Stimulated activated CD4-positive, alpha-beta T cell treated with anti-CD3 and anti-CD28 coated beads, Interleukin-1b, Interleukin-23, amount 100 ng/mL, for 1 hour (primary cell): Measurements from ENCODE around the gene CYP27A1.
"Not testable (repeated sequence)": the region's sequence is repeated elsewhere in the genome, so short reads cannot be mapped to it uniquely, and the experiment has no call there.

Experiments
- DNase-seq, 2 donors: peaks; one replicate each; pipeline ENCODE4 v3.0.0-alpha.2; 2020; ENCODE audit warnings: low read depth in 2 of 2

The CYP27A1 gene

DNA sequence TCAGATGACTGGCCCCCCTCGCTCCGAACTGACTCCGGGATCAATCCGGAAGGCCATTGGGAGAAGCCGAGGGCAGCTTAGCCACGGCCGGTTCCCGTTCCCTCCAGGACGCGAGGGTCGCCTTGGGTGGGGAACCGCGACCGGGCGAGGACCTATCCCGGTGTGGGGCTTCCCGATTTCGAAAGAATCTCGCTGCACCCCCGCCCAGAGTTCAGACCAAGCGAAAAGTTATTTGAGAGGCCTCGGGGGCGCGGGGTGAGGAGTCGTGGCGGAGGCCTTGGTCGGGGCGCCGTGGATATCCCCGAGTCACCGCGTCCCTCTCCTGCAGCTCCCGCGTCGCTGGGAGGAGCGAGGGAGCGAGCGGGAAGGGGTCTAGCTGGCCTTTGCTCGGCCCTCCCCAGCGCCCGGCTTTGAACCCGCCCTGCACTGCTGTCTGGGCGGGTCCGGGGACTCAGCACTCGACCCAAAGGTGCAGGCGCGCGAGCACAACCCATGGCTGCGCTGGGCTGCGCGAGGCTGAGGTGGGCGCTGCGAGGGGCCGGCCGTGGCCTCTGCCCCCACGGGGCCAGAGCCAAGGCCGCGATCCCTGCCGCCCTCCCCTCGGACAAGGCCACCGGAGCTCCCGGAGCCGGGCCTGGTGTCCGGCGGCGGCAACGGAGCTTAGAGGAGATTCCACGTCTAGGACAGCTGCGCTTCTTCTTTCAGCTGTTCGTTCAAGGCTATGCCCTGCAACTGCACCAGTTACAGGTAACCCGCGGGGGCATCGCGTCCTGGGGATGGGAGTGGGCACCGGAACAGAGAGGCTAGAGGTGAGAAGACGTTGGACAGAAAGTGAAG is at the start of gene CYP27A1:
CYP27A1 (plus strand) TSS at position 457 of the 837 bp plus-strand sequence; CDS start at position 493, 36 bp downstream.
- no peak for DNase-seq

DNA sequence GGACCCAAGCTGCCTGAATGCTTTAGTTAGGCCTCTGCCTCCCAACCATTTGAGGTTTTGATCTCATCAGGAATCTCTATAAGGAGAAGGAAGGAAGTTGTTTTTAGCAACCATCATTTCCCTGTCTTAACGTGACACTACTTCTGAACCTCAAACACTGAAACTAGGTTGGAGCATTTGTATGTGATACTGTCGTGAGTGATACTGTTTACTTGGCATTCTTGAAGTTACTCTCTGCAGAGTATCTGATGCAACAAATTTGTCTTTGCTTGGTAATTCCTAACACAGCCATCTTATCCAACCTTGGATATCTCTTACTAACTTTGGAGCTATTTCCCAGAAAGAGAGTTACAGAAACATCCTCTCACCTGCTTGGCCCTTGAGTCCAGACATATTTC is 49.2 kb upstream of the CYP27A1 start:
- DNase-seq = no peak

DNA sequence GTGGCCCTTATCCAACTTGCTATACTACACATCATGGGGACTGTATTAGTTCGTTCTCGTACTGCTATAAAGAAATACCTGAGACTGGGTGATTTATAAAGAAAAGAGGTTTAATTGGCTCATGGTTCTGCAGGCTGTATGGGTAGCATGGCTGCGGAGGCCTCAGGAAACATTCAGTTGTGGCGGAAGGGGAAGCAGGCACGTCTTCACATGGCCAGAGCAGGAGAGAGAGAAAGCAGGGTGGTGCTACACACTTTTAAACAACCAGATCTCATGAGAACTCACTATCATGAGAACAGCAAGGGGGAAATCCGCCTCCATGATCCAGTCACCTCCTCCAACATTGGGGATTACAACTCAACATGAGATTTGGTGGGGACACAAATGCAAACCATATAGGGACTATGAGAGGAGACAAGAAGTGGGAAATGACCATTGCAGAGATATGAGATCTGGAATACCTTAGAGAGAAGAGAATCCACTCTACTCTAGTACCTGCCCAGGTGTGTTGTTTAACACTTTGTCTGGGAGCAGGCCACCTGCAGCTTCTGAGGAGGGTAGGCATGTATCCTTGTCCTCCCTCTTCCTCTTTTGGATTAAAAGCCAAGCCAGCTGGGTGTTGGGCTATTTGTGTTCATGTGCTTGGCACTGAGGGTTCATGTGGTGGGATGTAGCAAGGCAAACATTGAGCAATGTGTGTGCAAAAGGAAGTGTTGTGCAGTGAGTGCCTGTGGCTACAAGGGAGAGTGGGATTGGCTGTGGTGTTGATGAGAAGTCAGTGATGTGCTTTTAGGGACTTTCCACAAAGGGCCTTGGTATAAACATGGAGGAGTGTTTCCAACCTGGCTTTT is 48.6 kb upstream of the CYP27A1 start:
- no peak for DNase-seq

DNA sequence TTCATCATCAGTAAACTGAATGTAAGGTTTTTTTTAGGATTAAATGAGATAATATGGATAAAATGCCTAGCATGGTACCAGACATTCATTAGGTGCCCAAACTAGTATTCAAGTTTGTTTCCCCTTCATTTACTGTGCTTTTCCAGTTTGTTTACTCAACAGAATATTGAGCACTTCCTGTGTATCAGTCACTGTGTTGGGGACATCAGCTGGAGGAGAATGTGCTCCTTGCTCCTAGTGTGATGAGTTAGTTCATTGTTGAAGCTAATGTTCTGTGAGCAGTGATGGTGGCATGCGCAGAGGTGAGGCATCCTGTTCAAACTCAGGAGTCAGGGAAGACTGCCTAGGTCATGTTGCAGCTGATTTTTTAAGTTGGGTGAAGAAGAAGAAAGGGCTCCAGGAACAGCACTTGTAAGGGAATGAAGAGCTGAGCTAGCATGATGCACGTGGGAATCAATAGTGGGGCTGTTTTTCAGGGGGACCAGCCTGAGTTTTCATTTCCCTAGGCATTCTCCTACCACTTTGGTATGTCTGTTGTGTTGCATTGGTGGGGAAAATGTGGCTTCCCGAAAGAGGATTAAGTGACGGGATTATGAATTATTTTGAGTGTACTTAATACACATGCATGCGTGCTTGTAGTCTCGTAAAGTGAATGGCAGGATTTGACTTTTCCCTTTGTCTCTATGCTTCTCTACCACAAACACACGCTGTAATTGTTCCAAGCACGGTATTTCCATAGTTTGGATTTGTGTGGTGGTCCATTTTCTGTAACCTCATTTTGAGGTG is 47.6 kb upstream of the CYP27A1 start:
- no peak for DNase-seq

DNA sequence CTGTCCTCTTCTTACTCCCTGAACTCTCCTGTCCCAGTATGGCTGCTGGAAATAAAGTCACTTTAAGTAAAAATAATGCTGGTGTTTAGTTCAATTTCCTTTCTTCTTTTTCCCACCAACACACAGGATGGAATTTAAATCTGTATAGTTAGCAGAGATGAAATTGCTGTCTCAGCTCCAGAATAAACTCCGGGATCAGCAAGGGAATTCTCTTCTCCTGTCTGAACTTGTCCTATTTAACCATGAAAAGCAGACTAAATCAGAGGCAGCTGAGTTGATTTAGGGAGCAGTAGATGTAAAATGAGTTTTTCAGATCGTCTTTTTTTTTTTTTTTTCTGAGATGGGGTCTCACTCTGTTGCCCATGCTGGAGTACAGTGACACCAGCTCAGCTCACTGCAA is 45.4 kb upstream of the CYP27A1 start:
- no peak for DNase-seq

DNA sequence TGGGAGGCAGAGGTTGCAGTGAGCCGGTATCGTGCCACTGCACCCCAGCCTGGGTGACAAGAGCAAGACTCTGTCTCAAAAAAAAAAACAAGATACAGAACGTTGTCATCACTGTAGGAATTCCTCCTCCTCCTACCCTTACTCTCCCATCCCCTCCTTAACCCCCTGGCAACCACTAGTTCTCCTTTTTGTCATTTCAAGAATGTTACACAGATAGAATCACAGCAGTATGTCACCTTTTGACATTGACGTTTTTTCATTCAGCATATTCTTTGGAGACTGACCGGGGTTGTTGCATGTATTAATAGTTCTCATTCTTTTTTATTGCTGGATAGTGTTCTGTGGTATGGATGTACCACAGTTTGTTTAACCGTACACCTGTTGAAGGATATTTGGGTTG is 38.9 kb upstream of the CYP27A1 start:
- no peak for DNase-seq

DNA sequence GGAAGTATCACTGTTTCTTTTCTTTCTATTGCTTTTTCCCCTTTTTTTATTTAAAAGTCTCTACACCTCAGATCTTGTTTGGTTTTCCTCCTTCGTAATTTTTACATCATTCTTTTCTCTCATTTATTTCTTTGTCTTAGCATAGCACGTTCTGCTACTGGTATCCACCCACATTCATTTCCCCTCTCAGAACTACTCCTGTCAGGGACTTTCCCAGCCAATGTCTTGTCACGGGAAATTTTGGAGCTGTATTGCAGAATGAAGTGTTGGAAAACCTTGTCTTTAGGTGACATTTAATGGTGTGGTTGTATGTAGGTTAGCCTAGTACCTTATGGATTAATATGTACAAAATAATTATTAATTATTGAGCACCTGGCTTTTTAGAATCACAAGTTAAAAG is 37.3 kb upstream of the CYP27A1 start:
- DNase-seq = no peak

DNA sequence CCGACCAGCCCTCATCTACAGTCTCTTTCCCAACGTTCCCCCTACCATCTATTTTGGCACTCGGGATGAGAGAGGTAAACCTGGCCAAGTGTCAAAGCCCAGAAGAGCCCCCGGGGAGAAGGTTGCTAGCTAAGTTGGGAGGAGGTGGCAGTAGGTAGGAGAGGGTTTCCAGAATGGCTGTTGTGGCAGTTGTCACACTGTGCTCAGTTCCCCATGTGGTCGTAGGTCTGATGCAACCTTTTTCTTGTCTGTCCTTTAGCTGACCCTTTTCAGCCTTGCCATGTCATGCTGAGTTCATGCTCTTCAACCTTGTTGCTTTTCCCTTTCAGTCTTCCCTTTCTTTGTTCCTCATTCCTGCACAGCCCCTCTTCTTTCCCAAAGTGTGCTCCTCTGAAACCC is 36.8 kb upstream of the CYP27A1 start:
- no peak for DNase-seq

DNA sequence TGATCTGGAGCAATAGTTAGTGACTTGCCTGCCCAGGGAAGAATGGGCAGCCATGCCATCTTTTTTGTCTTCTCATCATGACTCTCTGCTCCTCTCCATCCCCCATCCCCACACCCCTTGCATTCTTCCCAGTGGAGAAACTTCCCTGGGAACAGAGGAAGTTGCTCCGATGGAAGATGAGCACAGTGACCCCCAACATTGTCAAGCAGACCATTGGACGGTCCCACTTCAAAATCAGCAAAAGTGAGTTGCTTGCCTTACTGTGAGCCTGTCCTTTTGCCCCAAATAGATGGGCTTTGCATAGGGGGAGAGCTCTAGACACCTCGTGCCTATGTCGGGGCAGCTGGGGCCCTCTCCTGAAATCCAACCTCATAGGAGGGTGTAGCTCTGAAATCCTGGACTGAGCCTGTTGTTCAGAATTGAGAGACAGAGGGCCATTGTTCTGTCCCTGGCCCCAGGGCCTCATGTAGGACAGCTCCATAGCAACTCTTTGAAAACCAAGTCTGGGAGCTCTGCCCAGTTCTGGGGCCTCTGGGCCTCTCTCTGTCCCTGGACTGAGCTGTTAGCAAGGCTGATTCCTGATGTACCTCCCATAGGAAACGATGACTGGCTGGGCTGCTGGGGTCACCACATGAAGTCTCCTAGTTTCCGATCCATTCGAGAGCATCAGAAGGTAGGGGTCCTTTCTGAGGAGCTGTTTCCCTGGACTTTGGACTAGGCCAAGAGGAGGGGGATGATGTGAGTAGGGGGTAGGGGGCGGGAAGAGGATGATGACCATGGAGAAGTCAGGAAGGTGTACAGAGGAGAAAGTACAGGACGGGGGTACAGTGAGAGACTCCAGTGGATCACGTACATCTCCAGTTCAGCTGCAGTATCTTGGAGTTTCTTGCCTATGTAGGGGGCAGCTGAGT is 36.1 kb upstream of the CYP27A1 start:
- no peak for DNase-seq

DNA sequence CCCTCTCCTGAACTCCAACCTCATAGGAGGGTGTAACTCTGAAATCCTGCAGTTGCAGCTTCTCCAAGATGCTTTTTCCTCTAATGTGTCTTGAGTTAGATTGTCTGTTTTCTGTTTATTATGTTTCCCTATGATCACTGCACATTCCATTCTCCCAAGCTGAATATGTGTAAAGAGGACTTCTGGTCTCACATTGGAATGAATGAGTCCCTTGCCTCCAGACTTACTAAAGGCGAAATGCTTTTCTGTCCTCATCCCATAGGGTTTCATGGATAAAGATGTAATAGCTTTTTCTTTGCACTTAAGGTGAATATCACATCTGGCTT is 35.5 kb upstream of the CYP27A1 start:
- DNase-seq = no peak

DNA sequence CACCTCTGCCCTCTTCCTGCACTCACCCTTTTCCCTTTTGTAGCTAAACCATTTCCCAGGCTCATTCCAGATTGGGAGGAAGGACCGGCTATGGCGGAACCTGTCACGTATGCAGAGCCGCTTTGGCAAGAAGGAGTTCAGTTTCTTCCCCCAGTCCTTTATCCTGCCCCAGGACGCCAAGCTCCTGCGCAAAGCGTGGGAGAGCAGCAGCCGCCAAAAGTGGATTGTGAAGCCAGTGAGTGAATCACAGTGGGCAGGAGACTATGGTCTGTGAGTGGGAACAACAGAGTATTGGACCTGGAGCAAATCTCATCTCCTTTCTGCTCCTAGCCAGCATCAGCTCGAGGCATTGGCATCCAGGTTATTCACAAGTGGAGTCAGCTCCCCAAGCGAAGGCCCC is 35.0 kb upstream of the CYP27A1 start:
- no peak for DNase-seq

DNA sequence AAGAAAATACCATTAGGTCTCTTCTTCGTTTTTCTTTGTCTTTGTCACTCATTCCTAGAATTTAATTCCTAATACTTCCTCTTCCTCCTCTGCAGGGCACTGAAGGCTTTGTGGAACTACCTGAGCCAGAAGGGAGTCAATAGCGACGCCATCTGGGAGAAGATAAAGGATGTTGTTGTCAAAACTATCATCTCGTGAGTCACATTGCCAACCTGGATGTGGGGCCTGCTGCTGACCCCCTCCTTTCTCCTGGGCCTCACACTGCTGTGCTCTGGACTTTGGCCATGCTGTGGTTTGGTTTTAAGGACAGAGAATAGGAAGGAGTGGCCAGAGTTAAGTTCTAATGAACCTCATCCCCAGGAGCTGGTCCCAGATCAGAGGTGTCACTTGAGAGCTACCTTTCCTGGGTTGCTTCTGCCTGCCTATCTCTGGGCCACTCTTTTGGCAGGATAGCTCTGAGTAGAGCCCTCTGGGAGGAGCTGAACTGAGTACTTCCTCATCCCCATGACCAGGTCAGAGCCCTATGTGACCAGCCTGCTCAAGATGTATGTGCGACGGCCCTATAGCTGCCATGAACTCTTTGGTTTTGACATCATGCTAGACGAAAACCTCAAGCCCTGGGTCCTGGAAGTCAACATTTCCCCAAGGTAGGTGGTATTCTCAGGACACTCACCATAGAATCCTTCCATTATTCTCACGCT is 33.1 kb upstream of the CYP27A1 start:
- no peak for DNase-seq

DNA sequence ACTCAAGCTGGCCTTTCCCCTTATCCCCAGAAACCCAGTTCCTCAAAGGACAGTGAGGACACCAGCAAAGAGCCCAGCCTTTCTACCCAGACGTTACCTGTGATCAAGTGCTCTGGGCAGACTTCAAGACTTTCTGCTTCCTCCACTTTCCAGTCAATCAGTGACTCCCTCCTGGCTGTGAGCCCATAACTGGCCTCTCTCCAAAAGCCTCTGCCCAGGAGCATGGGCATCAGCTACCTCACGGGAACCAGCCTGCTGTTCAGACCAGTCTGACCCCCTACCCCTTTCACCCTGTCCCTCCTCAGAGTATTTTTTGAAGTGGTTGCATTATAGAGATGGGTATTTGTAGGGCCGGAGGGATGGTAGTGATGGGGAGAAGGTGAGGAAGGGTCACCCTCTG is 27.7 kb upstream of the CYP27A1 start:
- no peak for DNase-seq

DNA sequence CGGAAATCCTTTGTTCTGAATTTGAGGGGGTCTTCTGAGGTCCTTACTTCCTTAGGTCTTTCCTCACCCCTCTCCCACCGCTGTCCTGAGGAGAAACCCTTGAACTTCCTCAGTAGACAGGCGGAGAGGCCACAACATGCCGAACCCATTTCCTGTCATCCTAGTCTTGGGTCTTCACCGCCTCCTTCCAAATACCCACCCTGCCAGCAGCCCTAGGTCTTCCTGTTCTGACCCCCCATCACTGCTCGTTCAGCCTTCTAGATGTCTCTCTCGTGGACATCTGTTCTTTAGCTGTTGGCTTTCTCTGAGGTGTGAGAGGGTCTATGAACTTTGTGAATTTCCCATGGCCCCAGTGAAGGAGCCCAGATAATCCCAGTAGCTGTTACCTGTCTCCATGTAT is 27.2 kb upstream of the CYP27A1 start:
- DNase-seq = no peak

DNA sequence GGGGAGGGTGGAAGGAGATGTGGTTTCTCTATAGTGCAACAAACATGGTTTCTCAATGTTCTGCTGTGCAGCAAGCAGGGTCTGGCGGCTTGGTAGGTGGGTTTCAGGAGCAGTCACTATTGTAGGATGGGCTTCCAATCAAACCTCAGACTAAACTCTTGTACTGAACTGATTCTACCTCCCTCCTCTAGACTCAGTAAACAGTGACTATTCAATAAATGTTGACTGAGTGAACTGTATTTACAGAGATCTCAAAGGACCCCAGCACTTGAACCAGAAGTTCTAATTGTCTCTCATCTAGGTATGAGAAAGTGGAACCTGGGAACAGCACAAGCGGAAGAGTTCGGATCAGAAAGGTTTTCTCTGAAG is 26.8 kb upstream of the CYP27A1 start:
- DNase-seq = no peak

DNA sequence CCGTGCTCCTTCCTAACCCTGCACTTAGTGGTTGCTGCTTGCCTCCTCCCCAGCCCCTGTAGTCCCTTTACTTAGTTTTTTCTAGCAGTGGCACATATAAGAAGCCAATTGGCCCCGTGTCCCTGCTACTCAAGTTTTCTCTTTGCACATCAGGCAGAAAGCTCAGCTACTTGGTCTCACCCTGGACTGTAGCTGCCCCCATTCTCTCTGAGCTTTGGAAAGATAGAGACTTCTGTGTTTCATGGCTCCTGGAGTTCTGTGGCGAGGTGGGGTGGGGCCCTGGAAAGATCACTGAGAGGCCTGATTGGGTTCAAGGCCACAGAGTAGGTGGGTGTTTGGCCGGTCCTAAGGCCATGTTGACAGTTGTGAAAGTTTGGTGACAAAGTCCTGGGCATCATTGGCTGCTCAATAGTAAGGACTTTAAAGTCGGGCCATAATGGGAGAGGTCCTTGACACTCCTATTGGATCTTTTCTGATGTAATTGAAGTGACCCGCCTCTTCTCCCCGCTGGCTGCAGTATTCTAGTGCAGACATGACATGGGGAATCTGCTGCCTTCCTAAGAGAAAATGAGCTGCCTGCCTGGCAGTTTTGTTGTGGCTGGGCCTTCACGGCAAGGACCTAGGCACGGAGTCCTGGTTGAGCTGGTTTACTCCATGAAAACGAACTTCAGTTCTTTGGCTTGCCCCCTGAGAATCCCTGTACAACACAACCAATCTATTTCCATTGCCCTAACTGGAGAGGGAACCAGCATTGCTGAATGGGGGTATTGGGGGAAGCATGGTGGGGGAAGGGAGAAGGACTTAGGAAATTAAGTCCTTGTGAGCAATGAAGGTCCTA is 26.2 kb upstream of the CYP27A1 start:
- DNase-seq = no peak

DNA sequence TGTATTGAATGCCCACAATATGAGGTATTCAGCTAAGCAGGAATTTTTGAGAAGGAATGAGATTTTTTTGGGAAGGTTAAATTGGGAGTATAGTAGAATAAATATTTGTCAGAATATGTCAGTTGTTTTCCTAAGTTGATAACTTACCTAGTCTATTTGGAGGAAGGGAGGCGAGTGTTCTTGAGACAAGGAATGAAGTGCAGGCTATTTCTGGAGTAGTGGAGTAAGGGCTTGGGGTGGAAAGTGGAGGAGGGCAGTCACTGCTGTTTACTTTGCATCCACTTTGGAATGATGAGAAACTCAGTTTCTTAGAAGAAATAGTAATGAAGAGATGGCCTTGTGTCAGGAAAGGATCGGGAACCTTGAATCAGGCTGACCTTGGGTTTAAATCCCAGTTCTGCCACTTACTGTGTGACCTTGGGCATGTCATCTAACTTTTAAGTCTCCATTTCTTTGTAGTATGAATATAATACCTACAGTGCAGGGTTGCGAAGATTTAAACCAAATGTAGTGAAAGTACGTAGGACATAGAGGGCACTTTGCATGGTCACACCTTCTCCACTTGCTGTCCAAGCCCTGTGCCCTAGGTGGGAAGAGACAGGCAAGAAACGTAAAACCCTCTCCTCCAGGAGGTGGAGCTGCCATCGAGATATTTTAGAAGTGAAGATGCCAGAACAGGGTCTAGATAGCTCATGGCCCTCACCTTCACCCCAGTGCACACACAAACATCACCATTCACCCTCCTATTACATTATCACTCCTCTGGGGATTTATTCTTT is 25.2 kb upstream of the CYP27A1 start:
- no peak for DNase-seq

DNA sequence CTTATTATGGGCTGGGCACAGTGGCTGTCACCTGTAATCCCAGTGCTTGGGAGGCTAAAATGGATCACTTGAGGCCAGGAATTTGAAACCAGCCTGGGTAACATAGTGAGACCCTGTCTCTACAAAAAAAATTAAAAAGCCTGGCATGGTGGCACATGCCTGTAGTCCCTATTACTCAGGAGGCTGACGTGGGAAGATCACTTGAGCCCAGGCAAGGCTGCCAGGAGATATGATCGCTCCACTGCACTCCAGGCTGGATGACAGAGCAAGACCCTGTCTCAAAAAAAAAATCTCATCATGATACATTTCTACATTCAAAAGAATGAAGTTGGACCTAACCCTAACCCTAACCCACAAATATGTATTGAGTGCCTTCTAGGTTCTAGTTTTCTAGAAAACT is 20.2 kb upstream of the CYP27A1 start:
- DNase-seq = no peak

DNA sequence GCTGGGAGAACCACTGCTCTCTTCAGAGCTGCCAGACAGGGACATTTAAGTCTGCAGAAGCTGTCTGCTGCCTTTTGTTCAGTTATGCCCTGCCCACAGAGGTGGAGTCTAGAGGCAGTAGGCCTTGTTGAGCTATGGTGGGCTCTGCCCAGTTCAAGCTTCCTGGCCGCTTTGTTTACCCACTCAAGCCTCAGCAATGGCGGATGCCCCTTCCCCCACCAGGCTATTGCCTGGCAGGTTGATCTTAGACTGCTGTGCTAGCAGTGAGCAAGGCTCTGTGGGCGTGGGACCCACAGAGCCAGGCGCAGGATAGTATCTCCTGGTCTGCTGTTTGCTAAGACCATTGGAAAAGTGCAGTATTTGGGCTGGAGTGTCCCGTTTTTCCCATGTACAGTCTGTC is 9.2 kb upstream of the CYP27A1 start:
- not testable (repeated sequence) for DNase-seq
